Measurements from ENCODE around the gene LRRC8D. TPM values are rescaled to one million over a fixed set of nuclear protein-coding genes. Genes with fewer than 3 reads are reported as not detected.

LRRC8D gene
- polyA plus RNA-seq, 3 donors: 28.0 to 43.8 (median 42.9) TPM

DNA sequence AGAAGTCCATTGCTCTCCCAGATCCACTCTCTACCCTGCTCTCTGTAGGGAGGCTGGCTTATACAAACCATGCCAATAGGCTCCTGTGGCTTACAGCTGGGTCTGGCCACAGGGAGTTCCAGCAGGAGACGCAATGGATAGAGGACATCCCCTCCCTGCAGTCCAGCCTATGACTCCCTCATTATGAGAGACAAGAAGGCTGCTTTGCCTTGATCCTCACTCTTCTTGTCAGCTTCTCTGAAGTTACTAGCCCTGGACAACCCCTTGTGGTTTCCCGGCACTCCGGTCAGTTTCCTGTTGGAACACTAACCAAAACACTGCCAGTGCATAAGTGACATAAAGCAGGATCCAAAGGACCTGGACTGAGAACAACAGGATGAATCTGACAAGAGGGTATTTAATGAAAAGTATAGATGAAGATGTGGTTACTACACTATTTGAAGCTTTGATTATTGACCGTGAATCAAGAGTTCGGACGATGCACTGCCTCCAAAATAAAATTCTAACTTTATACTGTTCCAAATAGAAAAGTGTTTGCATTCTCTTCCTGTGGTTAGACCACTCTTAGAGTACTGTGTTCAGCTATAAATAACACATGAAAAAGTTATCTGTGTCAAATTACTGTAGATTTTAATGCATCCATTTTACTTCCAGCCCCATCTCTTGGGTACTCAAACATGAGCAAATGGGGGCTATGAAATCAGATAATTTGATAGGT lies 141.4 kb downstream of the LRRC8D start:
- no peaks in the 10 kb centered on the region for H3K36me3 ChIP-seq (replicated peaks in 1 of 2; ENCODE audit: control insufficient read depth in 1 of 2, insufficient read depth in 2 of 2, low read length in 2 of 2)
- H3K9ac ChIP-seq (ENCODE audit: insufficient read depth, low read length, poor library complexity, severe bottlenecking): no peak overlapping the region
- Mint-ChIP-seq H3K36me3 (no peaks in the 10 kb centered on the region), H3K27me3 (ENCODE audit: low read depth in 3 of 3) (no peaks in the 10 kb centered on the region), H3K4me1 (peaks cover 17% of the 10 kb centered on the region), H3K27ac (no peak overlapping the region), H3K9me3 (peaks cover 0 to 6% (median 4%) of the 10 kb centered on the region in 7 donors), H3K4me3 (no peak overlapping the region)
- intact Hi-C loops (cut with micrococcal nuclease): no loop called here
- DNase-seq: peak in 1 of 3 donors; percentile 24
- no peak overlapping the region for H3K27ac ChIP-seq (ENCODE audit: low read depth in 1 of 2, low read length in 2 of 2)
- H3K79me2 ChIP-seq (ENCODE audit: insufficient read depth, low read length): no peaks in the 10 kb centered on the region
- H4K20me1 ChIP-seq (ENCODE audit: insufficient read depth, low read length): no peaks in the 10 kb centered on the region
- H3K4me3 ChIP-seq (replicated peaks in 1 of 3; ENCODE audit: low read depth in 2 of 3, low read length in 3 of 3): no peak overlapping the region
- no peaks in the 10 kb centered on the region for H3K27me3 ChIP-seq (ENCODE audit: control insufficient read depth in 2 of 2, insufficient read depth in 2 of 2, low read length in 2 of 2)
- no peaks in the 10 kb centered on the region for H3K9me3 ChIP-seq (replicated peaks in 1 of 2; ENCODE audit: control insufficient read depth in 1 of 2, insufficient read depth in 1 of 2, low read length in 2 of 2)
- H3K4me2 ChIP-seq (replicated peaks; ENCODE audit: extremely low read depth, low read length, poor library complexity, severe bottlenecking): no peak overlapping the region
- H2AFZ ChIP-seq (ENCODE audit: insufficient read depth, low read depth, low read length, poor library complexity, severe bottlenecking): no peak overlapping the region
- 33% methylated on average over 1 of the region's 6 CpGs for whole genome bisulfite sequencing (ENCODE audit: insufficient coverage)
- H3K4me1 ChIP-seq (ENCODE audit: control insufficient read depth in 1 of 2, insufficient read depth in 2 of 2, low read length in 2 of 2): peaks cover 6 to 11% of the 10 kb centered on the region in 2 donors
- TF ChIP-seq, protein P1, sequence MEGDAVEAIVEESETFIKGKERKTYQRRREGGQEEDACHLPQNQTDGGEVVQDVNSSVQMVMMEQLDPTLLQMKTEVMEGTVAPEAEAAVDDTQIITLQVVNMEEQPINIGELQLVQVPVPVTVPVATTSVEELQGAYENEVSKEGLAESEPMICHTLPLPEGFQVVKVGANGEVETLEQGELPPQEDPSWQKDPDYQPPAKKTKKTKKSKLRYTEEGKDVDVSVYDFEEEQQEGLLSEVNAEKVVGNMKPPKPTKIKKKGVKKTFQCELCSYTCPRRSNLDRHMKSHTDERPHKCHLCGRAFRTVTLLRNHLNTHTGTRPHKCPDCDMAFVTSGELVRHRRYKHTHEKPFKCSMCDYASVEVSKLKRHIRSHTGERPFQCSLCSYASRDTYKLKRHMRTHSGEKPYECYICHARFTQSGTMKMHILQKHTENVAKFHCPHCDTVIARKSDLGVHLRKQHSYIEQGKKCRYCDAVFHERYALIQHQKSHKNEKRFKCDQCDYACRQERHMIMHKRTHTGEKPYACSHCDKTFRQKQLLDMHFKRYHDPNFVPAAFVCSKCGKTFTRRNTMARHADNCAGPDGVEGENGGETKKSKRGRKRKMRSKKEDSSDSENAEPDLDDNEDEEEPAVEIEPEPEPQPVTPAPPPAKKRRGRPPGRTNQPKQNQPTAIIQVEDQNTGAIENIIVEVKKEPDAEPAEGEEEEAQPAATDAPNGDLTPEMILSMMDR (IDR thresholded peaks at IDR 0.05): no peak

DNA sequence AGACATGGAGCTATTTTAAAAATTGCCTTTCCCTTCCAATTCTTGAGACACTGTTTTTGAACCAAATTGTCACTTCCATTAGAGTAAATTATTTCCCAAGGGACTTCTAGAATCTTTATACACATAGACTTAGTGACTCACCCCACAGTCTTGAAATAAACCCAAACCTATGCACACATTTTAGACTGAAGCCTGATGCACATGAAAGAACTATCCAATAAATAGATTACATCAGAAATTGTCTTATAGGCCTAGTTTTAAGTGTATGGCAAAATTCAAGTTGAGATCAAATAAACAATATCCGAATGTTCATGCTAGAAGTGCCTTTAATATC lies 141.9 kb downstream of the LRRC8D start:
- H3K9me3 ChIP-seq (replicated peaks in 1 of 2; ENCODE audit: control insufficient read depth in 1 of 2, insufficient read depth in 1 of 2, low read length in 2 of 2): no peaks in the 10 kb centered on the region
- no peak overlapping the region for H3K9ac ChIP-seq (ENCODE audit: insufficient read depth, low read length, poor library complexity, severe bottlenecking)
- no peaks in the 10 kb centered on the region for H3K36me3 ChIP-seq (replicated peaks in 1 of 2; ENCODE audit: control insufficient read depth in 1 of 2, insufficient read depth in 2 of 2, low read length in 2 of 2)
- no peaks in the 10 kb centered on the region for H4K20me1 ChIP-seq (ENCODE audit: insufficient read depth, low read length)
- no peak overlapping the region for H3K27ac ChIP-seq (ENCODE audit: low read depth in 1 of 2, low read length in 2 of 2)
- H3K4me3 ChIP-seq (replicated peaks in 1 of 3; ENCODE audit: low read depth in 2 of 3, low read length in 3 of 3): no peak overlapping the region
- WGBS (ENCODE audit: insufficient coverage): no CpG with 5 or more reads among the region's 1 CpG
- peaks cover 14% of the 10 kb centered on the region for H3K4me1 Mint-ChIP-seq
- intact Hi-C loops (cut with micrococcal nuclease): no loop called here
- no peak overlapping the region for H3K4me2 ChIP-seq (replicated peaks; ENCODE audit: extremely low read depth, low read length, poor library complexity, severe bottlenecking)
- H3K4me3 Mint-ChIP-seq: no peak overlapping the region
- H3K27ac Mint-ChIP-seq: no peak overlapping the region
- no peak for DNase-seq
- H2AFZ ChIP-seq (ENCODE audit: insufficient read depth, low read depth, low read length, poor library complexity, severe bottlenecking): no peak overlapping the region
- no peaks in the 10 kb centered on the region for H3K79me2 ChIP-seq (ENCODE audit: insufficient read depth, low read length)
- no peaks in the 10 kb centered on the region for H3K27me3 ChIP-seq (ENCODE audit: control insufficient read depth in 2 of 2, insufficient read depth in 2 of 2, low read length in 2 of 2)
- H3K9me3 Mint-ChIP-seq: peaks cover 0 to 6% (median 4%) of the 10 kb centered on the region in 7 donors
- H3K36me3 Mint-ChIP-seq: no peaks in the 10 kb centered on the region
- H3K27me3 Mint-ChIP-seq (ENCODE audit: low read depth in 3 of 3): no peaks in the 10 kb centered on the region
- peaks cover 6 to 11% of the 10 kb centered on the region in 2 donors for H3K4me1 ChIP-seq (ENCODE audit: control insufficient read depth in 1 of 2, insufficient read depth in 2 of 2, low read length in 2 of 2)
- TF ChIP-seq, protein P1 (IDR thresholded peaks at IDR 0.05): no peak
